Tibial nerve (tissue), 3 donors: Measurements from ENCODE around the gene TMEM123.

Experiments
- EP300 ChIP-seq, 2 donors: sonication (generic); formaldehyde crosslinking; IDR thresholded peaks; one replicate each; pipeline ENCODE4 v1.6.1; 2017; ENCODE audit warnings: antibody characterized with exemption in 2 of 2, mild to moderate bottlenecking in 1 of 2
- POLR2A ChIP-seq, 2 donors: fragments of 450-650 bp; IDR thresholded peaks; one replicate each; pipeline ENCODE4 v1.6.1; 2017; ENCODE audit warnings: antibody characterized with exemption in 2 of 2, mild to moderate bottlenecking in 2 of 2, moderate library complexity in 2 of 2

DNA sequence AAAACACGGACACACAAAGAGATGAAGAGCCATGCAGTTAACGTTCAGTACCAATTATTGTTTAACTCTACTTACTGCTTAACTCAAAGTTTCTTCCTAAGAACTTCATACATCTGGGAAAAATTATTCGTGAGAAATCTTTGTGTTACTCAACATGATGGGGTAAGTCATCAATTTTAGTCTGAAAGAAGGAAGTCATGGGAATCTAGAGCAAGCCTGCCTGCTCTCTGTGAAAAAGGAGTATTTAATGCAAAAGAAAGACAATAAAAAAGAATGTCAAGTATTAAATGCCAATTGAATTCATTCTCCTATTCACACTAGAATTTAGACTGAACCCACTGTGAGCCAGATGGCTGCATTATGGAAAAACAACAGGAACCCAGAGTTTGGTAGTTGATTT is 16.0 kb downstream of the TMEM123 start:
- TF ChIP-seq EP300 (IDR thresholded peaks at IDR 0.05): no peak
- TF ChIP-seq POLR2A (IDR thresholded peaks at IDR 0.05): no peak
